Hypothalamus (tissue), 51 donors: ENCODE results near the gene TXLNB.
"Not testable (repeated sequence)": the region's sequence is repeated elsewhere in the genome, so short reads cannot be mapped to it uniquely, and the experiment has no call there.

Experiments
- DNase-seq, 51 donors: peaks; one replicate each; lab custom pipeline; 2025; lab: John Stamatoyannopoulos, UW

TXLNB gene

DNA sequence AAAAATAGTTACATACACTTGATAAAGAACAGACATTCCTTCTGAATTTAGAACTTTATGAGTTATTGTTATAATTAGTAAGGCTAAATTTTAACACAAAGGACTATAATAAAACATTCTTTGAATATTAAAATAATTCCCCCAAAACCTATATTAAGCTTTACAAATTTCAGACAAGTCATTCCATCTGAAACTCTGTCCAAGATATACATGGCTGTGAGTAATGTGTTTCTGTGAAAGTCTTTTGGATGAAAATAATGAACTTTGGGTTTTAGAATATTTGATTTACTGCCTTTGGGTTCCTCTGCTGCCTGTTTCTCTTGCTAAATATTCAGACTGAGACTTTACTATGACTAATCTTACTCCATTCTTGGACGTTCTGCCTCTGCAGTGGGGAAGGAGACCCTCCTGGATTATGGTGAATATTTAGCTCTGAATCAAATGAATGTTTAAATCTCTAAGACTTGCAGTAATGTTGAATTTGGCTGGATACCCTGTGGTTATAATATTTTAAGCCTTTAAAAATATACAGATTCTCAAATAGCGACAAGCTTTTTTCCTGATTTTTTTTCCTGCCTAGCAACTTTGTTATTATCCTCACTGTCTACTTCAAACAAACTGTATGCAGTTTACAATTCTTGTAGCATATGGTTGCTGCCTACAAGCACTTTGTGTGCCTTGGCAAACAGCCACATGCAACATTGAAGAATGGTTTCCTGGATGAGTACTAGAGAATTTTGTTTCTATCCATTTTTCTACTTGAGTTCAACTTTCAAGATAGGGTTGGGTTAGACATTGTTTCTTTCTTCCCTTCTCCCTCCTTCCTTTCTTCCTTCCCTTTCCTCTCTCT is 51.4 kb downstream of the TXLNB start:
- DNase-seq, result no peak

DNA sequence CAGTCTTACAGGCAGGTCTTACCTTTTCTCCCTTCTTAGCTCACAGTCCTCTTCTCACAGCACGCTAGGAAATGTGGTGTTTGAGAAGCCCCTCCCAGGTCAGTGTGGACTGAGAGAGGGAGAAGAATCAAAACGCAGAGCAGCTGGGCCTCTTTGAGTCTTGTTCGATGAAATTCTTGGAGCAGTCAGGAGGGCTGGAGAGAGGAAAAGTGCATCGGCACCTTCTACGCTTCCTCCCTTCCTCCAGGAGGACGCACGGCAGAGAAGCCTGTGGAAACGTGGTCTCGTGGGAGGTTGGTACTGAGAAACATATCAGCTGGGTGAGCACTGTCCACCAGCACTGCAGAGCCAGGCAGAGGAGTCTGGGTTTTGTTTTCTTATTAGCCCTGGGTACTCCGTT is 52.7 kb downstream of the TXLNB start:
- DNase-seq, result no peak

DNA sequence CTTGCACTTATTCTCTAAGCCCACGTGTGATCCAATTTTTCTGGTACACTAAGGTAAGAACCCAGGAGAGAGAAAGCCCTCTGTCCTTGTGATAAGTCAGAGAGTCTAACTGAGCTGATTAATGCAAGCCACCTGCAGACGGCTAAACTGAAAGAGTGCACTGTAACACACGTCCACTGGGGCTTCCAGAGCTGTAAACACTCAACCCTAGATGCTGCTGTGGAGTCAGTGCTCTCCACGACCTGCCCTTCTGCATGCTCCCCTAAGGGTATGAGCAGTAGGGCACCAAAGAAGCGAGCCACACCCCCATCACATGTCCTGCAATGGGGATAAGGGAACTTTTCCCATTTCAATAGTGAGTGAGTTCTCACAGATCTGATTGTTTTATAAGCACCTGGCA is 55.7 kb downstream of the TXLNB start:
- no peak for DNase-seq

DNA sequence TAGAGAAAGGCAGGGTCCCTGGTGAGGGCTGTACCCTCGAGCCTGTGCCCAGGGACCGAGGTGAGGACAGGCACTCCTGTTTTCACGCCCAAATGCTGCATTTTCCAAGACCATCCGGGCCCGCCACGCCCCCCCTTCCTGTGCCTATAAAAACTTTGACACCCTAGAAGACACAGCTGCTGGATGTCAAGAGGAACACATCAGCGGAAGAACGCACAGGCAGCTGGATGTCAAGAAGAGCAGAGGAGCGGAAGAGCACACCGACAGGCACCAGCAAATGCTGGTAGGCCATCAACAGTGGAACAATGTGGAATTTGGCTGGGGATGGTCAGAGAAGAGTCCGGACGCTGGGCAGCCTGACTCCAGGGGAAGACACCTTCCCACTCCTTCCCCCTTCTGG is 56.1 kb downstream of the TXLNB start:
- no peak for DNase-seq

DNA sequence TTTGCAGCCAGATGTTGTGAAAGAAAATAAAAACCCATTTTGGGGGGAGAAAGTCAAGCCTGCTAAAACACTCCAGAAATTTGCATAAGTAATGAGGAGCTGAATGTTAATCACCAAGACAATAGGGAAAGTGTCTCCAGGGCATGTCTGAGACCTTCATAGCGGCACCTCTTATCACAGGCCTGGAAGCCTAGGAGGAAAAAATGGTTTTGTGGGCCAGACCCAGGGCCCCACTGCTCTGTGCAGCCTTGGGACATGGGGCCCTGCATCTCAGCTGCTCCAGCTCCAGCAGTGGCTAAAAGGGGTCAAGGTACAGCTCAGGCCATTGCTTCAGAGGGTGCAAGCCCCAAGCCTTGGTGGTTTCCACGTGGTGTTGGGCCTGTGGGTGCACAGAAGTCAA is 57.6 kb downstream of the TXLNB start:
- not testable (repeated sequence) for DNase-seq

DNA sequence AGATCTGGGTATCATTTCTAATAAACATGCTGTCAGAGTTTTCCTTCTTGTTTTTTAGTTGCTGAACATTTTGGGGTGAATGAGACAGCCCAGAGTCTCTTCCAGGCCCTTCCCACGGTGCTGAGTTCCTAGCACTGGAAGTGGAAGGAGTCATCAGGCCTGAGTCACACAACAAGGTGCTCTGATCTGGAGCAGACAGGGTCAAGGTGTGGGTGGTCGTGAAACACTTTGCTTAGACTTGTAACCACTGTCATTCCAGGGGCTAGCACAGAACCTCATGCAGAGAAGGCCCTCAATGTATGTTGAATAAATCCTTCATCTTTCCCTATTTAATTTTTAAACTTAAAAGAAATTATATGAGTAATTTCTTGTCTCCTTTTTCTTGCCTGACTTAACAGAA is 60.6 kb downstream of the TXLNB start:
- no peak for DNase-seq

DNA sequence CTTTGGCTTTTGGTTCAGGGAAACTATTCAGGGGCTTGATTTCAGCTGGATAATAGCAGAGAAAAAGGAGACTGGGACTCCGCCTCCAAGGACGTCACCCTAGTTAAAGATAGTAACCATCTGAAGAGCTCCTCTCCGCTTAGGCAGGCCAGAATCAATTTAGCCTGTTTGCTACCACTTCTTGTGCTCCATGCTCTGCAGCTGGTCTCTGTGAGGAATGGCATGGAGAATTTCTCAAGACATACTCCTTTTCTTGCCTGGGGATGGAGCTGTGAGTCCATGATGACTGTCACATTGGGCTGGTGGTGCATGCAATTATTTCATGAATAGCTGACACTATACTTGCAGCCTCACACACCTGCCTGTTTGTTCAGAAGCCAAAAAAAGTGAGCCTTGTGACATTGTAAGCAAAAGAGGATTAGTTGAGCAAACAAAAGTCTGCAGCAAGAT is 61.4 kb downstream of the TXLNB start:
- no peak for DNase-seq

DNA sequence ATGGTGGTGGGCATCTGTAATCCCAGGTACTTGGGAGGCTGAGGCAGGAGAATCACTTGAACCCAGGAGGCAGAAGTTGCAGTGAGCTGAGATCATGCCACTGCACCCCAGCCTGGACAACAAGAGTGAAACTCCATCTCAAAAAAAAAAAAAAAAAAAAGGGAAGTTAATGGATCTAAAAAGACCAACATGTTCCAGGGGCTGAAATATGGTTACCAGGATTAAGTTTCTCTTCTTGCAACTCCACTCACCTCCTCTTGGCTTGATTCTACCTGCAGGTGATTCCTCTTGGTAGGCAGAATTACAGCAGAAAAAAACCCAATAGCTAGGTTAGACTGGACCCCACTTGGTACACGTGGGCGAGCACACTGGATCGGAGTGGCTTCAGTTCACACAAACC is 63.4 kb downstream of the TXLNB start:
- DNase-seq, result not testable (repeated sequence)

DNA sequence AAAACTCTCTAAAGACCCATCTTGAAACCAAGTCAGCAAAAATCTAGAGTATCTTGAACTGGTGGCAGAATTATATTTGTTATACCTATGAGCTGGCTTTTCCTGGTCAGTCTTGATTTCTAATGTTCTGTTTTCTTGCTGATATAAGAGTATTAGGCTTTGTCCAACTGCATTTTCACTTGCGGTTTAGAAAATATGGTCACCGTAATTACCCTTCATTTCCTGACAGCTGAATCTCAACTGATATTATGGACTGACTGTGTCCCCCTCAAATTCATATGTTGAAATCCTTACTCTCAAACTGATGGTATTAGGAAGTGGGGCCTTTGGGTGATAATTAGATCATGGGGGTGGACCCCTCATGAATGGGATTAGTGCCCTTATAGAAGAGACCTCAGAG is 72.1 kb downstream of the TXLNB start:
- DNase-seq, result no peak

DNA sequence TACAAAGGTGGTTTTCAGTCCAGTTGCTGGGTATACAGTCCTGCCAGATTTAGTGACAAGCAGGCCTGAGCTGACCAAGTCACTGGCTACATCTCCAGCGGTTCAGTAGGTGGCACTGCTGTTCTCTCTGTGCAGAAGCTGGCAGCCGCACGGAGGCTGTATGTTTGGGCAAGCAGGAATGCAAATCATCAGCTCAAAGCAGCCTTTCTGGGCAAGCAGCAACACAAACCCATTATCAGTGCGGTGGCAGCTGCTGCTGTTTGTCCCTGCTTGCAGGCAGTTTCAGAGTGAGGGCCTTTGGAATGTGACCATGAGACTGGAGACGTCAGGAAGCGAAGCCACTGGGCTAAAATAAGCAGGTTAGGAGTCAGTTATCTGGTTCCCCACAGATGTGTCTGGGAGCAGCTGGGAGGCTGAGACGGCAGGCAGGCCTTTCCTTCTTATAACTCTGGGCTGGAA is 72.5 kb downstream of the TXLNB start:
- peak in 49 of 51 donors; percentile 2 to 89 (median 59) for DNase-seq

DNA sequence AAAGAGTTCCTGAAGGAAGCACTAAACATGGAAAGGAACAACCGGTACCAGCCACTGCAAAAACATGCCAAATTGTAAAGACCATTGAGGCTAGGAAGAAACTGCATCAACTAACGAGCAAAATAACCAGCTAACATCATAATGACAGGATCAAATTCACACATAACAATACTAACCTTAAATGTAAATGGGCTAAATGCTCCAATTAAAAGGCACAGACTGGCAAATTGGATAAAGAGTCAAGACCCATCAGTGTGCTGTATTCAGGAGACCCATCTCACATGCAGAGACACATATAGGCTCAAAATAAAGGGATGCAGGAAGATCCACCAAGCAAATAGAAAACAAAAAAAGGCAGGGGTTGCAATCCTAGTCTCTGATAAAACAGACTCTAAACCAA is 79.3 kb downstream of the TXLNB start:
- not testable (repeated sequence) for DNase-seq

DNA sequence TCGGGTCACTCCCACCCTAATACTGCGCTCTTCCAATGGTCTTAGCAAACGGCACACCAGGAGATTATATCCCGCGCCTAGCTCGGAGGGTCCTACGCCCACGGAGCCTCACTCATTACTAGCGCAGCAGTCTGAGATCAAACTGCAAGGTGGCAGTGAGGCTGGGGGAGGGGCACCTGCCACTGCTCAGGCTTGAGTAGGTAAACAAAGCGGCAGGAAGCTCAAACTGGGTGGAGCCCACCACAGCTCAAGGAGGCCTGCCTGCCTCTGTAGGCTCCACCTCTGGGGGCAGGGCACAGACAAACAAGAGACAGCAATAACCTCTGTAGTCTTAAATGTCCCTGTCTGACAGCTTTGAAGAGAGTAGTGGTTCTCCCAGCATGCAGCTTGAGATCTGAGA is 81.0 kb downstream of the TXLNB start:
- DNase-seq, result not testable (repeated sequence)

DNA sequence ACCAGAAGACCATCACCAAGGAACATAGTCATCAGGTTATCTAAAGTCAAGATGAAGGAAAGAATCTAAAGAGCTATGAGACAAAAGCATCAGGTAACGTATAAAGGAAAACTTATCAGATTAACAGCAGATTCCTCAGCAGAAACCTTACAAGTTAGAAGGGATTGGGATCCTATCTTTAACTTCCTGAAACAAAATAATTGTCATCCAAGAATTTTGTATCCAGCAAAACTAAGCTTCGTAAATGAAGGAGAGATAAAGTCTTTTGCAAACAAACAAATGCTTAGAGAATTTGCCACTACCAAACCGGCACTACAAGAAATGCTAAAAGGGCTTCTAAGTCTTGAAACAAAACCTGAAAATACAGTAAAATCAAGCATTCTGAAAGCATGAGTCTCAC is 86.0 kb downstream of the TXLNB start:
- DNase-seq, result no peak

DNA sequence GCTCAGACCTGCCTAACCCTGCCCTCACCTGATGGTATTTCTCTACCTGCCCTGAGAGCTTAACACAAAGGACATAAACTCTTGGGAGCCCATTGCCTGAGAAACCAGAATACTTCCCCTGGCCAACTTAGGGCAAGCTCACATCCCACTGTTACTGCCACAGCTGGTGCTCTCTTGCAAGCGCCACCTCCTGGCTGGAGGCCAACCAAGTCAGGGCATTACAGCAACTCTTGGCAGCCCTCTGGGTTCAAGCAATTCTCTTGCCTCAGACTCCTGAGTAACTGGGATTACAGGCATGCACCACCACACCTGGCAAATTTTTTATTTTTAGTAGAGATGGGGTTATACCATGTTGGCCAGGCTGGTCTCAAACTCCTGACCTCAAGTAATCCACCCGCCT is 86.8 kb downstream of the TXLNB start:
- DNase-seq, result no peak

DNA sequence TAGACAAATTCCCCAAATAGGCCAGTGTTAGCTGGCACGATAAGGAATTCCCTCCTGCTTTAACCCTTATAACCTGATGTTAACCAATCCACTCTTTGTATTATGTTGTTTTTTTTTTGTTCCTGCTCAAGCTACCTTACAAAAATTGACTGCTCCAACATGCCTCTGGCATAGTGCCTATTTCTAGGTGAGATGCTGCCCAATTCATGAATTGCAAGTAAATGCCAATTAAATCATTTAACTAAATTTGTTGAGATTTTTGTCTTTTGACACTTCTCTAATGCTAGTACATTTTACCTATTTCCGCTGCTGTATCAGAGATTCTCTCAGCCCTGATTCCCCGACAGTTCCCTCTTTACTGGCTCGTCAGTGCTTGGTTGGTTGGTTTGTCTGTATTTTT is 90.4 kb downstream of the TXLNB start:
- no peak for DNase-seq

DNA sequence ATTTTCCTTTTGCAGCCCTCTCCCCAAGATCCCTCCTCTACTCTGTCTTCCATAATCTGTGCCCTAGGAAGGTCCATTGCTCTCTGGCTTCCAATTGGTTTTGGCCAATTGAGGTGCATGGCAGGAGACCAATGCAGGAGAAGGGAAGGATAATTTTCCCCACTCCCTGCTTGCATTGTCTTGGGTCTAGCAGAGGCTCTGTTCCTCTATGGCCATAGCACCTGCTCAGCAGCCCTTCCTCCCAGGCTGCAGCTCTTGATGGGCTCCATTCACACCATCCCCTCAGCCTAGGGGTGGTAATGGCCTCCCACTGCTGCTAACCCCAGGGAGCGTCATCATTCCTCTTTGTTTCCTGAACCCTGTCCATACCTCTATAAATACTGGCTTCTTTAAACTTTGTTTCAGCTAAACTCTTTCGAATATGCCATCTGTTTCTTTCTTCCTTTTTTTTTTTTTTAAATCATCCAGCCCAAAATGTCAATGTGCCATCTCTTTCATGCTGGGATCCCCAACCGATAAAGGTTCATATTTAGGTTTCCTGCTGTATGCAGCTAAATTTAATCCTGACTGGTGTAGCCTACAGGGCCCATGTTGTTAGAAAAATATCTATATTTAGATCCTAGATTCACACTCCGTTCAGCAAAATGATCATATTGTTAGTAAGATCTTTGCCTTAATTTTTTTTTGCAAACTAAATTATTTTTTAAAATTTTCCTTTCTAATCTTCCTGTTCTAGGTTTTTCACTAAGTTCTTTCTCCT is 93.1 kb downstream of the TXLNB start:
- no peak for DNase-seq

DNA sequence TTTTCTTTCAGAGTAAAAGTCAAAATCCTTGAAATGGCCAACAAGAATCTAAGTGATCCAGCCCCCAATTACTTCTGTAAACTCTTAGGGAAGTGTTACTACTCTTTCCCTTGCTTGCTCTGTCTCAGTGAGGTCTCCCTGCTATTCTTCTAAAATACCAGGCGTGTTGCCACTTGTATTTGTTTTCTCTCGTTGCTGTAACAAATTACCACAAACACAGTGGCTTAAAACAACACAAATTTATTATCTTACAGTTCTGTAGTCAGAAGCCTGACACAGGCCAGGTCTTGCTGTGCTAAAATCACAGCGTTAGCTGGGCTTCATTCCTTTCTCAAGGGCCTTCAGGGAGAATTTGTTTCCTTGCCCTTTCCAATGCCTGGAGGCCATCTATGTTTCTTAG is 97.1 kb downstream of the TXLNB start:
- DNase-seq, result no peak
